GM19397 (cell line): ENCODE measurements around the gene TGFBR1.
A peak's percentile ranks its signal among the peaks of the same experiment; 100 is the strongest.
"Not testable (repeated sequence)": the region's sequence is repeated elsewhere in the genome, so short reads cannot be mapped to it uniquely, and the experiment has no call there.

Source experiments
- ATAC-seq: cut with Tn5 transposase; IDR thresholded peaks from one replicate; pipeline ENCODE4 v1.9.1; 2021; ENCODE audit warnings: mild to moderate bottlenecking, moderate library complexity; ENCODE audit not compliant: unreplicated experiment

Gene TGFBR1

GRCh38 chr9:99184475-99185347 lies 79.8 kb downstream of the TGFBR1 start:
- peak; percentile 58 for ATAC-seq

- ATAC-seq = no peak
These were observed 80.4 kb downstream of the TGFBR1 start for GRCh38 chr9:99185348-99185632.

GRCh38 chr9:99185934-99186333 lies 81.0 kb downstream of the TGFBR1 start:
- no peak for ATAC-seq

- no peak for ATAC-seq
These were observed 82.4 kb downstream of the TGFBR1 start for GRCh38 chr9:99187311-99187710.

- ATAC-seq = no peak
These were observed 84.3 kb downstream of the TGFBR1 start for GRCh38 chr9:99189186-99189585.

- no peak for ATAC-seq
These were observed 85.1 kb downstream of the TGFBR1 start for GRCh38 chr9:99189887-99190596.

GRCh38 chr9:99190597-99191283 lies 85.8 kb downstream of the TGFBR1 start:
- no peak for ATAC-seq

GRCh38 chr9:99192786-99193465 lies 88.0 kb downstream of the TGFBR1 start:
- ATAC-seq = no peak

GRCh38 chr9:99193466-99193821 lies 88.5 kb downstream of the TGFBR1 start:
- ATAC-seq = no peak

GRCh38 chr9:99196484-99196883 lies 91.6 kb downstream of the TGFBR1 start:
- not testable (repeated sequence) for ATAC-seq

GRCh38 chr9:99197124-99197630 lies 92.3 kb downstream of the TGFBR1 start:
- no peak for ATAC-seq

- ATAC-seq = no peak
These were observed 93.1 kb downstream of the TGFBR1 start for GRCh38 chr9:99197987-99198386.

GRCh38 chr9:99199938-99200539 lies 95.1 kb downstream of the TGFBR1 start:
- no peak for ATAC-seq

- no peak for ATAC-seq
These were observed 96.7 kb downstream of the TGFBR1 start for GRCh38 chr9:99201603-99202002.
